ENCODE results near the gene AP5Z1.

Gene AP5Z1

DNA sequence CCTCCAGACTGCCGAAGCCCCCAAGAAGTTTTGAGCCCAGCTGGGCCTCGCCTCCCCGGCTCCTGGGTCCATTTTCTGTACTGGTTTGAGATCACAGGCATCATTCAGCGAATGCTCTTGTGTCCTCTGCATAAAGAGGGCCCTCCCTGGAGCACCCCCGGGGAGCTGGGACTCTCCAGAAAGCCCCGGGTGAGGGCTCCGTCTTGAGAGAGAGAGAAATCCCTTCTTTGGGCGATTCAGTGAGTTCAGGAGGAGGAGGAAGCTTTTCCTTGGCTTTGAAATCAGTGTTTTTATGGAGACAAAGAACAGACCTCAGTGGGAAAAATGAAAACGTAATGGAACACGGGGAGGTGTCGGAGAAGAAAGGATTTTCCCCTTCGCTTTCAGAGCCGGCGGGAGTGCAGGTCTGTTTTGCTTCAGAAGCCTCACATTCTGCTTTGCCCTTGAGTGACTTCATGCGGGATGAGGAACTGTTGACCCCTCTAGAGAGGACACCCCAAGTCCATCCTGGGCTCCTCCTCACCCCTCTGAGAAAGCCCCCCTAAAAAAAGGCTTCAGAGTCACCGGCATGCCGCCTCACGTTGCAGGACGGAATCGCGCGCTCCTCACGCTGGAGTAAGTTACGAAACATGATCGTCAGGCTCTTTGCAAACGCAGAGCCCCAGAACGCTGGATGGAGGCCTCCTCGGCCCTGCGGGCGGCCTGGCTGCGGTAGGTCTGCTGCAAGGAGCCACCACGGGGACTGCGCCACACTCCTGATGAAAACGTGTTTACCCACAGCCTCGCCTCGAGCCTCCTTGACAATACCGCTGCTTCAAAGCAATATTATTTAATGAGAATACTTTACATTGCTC, 8.5 kb upstream of the AP5Z1 start:
- DNase-seq = no peak

GRCh38 chr7:4768597-4769569, 6.5 kb upstream of the AP5Z1 start:
- DNase-seq = no peak

DNA sequence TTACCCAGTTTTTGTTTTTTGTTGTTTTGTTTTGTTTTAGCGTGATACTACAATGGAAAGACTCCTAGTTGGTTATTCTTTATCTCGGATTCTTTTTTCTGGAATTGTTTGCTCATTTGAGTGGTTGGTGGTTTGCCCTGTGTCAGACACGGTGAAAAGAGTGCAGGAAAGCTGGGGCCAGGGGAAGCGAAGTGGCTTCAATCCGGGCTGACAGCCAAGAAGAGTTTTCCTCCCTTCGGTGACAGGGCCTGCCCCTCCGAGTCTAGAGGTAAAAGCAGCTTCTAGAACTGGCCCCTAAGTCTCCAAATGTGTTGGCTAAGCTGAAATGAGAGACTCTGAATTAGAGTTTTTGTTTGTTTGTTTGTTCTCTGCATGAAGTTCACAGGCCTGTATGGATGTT, 5.7 kb upstream of the AP5Z1 start:
- DNase-seq = no peak

DNA sequence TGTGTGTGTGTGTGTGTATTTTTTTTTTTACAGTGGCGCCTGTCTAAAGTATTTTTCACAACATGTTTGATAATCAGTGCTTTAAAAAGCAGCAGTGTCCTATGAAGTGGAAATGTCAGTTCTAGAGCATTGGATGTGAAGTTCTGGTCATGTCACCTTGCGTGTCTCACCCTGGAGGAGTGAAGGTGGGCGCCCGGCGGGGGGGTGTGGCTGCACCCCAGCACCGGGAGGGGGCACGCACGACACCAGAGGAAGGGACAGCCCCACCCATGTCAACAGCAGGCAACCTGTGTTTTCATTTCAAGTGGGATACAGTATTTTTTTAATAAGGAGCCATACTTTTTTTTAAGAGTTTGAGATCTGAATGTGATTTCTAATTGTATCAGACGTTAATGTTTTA, 4.5 kb upstream of the AP5Z1 start:
- no peak for DNase-seq

GRCh38 chr7:4771737-4772136, 3.7 kb upstream of the AP5Z1 start:
- no peak for DNase-seq

DNA sequence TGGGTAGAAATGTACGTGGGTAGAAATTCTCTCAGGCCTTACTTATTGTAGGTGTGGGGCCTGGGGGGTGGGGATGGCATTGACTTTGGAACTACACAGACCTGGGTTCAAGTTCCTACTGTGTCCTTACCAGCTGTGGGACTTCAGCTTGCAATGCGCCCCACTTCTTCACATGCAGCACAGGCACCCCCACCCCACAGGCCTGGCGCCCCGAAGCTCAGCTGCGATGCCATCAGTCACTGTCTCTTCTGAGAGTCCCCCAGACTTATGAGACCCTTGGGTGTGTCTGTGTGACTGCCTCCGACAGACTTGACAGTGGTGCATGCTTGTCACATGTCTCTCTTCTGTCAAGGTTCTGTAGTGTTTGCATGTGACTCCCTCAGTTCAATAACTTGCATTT, 3.1 kb upstream of the AP5Z1 start:
- DNase-seq = no peak

DNA sequence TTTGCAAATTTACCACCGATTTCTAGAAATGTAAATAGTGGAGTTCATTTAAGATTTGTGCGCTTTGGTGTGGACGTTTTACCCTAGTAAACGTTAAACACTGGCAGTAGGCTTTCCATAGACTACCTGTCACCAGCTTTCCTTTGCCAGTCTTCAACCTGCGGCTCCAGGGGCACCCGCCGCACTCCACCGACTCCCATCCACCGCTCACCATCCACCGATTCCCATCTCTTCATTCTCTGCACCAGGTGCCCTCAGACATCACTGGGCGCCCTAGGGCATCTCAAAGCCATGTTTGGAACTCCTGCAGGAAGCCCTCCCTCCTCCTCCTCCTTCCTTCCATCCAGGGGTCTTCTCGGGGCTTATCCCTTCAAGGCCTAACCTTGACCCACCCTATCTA, 1.4 kb upstream of the AP5Z1 start:
- no peak for DNase-seq

DNA sequence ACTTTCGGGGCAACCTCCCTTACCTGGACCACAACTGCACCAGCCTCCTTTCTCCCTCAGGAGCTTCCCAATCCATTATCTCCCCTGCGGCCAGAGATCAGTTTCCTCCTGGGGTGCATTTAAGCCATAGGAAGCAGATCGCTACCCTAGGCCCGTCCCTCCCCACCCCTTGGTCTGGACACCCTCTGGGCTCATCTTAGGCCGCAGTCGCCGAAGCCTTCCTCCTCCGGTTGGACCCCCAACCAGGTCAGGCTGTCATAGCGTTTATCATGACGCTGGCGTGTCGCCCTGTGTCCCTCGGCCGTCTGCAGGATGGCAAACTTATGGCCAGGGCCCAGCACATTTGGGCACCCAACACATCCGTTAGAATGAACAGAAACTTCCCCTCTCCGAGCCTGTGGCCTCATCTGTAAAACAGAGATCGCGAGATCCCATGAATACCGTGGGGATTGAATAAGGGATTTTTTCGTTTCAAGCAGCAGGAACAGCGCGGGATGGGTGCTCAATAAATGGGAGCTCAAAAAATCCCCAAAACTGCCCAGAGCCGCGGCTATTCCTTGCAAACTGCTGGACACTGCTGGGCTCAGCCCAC, 669 bp upstream of the AP5Z1 start:
- DNase-seq = no peak

DNA sequence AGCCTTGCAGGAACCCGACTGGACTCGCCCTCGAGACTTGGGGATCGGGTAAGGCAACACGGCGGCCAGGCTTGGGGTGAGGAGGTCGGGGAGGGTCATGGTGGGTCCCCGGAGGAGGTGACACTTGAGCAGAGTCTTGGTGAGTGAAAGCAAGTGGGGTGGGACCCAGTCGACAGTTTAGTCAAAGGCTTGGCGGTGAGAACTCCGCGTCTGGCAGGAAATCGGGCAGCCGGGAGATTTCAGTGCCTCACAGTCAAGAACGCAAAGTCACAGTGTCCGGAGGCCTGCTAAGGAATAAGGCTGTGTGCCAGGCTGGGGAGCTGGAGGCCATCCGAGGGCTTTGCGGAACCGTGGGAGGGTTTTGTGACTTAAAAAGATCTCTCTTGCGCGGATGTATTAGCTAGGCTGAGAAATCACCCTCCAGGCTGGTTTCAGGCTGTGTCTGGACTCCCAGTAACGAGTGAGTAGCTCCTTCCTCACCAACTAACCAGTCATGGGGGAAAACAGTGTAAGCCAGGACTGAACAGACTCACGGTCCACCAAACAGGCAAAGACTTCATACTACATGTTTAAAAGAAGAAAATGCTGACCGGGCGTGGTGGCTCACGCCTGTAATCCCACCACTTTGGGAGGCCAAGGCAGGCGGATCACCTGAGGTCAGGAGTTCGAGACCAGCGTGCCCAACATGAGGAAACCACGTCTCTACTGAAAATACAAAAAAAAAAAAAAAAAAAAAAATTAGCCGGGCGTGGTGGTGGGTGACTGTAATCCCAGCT, 613 bp downstream of the AP5Z1 start:
- DNase-seq = no peak

DNA sequence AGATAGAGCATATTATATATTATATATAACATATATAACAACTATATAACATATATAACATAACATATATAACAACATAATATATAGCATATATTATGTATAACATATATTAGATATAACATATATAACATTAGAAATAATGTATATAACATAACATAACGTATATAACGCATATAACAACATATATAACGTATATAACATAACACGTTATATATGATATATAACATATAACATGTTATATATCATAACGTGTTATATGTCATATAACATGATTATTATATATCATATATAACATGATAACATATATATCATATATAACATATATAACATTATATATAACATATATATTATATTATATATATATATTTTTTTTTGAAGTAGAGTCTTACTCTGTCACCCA, 3.7 kb downstream of the AP5Z1 start:
- no peak for DNase-seq

GRCh38 chr7:4781366-4782069, 6.1 kb downstream of the AP5Z1 start:
- DNase-seq = no peak

DNA sequence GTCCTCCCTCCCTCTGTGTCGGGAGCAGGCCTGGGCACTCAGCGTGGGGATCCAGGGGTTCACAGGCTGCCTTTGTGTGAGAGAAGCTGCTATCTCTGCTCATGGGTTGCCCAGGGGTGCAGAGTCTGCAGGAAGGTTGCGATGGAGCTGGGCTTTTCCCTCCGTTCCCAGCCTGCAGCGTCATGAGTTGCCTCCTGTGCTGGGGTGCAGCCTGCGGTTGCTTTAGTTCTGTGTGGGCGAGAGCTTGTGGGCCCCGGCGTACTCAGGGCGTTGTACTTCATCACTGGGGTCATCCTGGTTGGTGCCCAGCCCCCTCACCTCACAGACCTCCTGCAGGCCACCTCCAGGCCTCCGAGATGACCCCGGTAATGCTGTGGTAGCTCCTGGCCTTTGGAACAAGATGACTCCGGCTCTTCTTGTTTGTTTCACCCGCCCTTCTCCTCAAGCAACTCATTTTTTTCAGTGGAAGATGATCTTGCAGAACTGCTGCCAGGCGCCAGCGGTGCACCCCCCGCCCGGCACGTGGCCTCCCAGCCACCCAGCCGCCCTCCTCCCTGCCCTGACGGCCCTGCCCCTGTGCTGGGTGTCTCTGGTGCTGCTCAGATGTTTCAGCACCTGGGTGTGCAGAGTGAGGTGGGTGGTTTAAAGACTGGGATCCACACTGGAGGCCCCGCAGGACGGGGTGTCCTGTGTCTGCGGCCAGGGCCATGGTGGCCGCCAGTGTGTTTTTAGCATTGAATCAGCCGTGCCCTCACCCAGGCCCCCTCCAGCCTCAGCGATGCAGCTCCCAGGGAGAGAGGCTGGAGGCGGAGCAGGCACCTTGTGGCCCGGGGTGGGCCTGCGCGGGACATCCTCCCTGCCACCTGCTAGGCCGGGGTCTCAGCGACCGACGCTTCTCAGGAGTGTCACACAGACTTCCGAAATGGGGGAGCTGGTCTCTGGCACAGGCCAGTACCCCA, 7.2 kb downstream of the AP5Z1 start:
- no peak for DNase-seq

DNA sequence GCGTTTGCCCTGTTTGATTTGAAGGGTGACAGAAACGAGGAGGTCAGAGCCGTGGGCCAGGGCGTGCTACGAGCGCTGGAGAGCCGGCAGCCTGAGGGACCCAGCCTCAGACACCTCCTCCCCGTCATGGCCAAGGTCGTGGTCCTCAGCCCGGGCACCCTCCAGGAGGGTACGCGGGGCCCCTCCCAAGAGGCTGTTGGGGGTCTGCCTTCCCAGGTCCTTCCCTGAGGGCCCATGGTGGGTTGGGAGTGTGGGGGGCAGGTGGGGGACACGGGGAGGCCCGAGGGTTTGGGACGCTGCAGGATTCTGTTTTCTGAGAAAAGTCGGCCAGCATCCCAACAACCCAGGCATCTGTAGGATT, 7.8 kb downstream of the AP5Z1 start:
- DNase-seq = no peak

DNA sequence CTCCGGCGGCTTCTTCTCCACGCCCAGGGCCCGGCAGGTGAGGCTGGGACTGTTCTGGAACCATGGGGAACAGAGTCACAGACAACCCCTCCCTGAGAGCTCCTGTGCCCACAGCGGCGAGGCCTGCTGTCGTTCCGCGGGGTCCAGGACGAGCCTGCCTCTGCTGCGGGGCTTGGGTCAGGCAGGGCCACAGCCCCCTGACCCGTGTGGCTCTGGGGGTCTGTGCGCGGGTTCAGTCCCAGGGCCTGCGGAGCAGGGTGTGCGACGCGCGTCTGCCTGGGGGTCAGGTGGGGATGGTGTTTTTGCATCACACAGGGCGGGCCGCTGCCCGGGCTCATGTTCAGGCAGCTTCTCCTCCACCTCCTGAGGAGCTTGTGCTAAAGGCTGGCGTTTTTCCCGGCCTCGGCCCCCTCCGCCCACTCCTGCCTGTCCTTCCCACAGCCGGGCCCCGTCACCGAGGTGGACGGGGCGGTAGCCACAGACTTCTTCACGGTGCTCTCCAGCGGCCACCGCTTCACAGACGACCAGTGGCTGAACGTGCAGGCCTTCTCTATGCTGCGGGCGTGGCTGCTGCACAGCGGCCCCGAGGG, 8.4 kb downstream of the AP5Z1 start:
- DNase-seq = no peak

DNA sequence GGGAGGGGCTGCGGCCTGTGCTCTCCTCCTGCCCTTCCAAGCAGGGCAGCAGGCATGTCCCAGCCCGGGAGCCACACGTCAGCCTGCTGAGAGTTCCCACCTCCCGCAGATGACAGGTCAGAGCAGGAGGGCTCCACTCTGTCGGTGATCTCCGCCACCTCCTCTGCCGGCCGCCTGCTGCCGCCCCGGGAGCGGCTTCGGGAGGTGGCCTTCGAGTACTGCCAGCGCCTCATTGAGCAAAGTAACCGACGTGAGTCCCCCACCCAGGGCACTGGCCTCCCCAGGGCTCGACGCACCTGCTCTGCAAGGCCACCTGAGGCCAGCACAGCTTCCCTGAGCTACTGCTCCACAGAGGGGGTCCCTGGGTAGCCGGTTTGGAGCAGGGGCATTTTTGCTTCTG, 9.4 kb downstream of the AP5Z1 start:
- DNase-seq = no peak

- DNase-seq = no peak
Measured at GRCh38 chr7:4785371-4785770, 9.9 kb downstream of the AP5Z1 start.

- DNase-seq = no peak
Measured at GRCh38 chr7:4786015-4786414, 10.6 kb downstream of the AP5Z1 start.

DNA sequence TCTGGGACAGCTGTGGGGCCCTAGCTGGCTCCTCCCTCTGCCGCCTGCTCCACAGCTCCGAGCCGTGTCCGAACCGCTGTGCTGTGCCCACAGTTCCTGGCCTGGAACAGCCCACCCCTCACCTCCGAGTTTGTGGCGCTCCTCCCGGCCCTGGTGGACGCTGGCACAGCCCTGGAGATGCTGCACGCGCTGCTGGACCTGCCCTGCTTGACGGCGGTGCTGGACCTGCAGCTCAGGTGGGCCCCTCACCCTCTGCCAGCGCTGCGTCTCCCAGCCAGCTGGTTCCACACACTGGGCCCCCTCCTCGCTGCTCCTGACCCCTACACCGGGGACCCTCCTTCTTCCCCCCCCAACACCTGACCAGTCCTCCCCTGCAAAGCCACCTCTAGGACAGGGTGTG, 12.1 kb downstream of the AP5Z1 start:
- no peak for DNase-seq

DNA sequence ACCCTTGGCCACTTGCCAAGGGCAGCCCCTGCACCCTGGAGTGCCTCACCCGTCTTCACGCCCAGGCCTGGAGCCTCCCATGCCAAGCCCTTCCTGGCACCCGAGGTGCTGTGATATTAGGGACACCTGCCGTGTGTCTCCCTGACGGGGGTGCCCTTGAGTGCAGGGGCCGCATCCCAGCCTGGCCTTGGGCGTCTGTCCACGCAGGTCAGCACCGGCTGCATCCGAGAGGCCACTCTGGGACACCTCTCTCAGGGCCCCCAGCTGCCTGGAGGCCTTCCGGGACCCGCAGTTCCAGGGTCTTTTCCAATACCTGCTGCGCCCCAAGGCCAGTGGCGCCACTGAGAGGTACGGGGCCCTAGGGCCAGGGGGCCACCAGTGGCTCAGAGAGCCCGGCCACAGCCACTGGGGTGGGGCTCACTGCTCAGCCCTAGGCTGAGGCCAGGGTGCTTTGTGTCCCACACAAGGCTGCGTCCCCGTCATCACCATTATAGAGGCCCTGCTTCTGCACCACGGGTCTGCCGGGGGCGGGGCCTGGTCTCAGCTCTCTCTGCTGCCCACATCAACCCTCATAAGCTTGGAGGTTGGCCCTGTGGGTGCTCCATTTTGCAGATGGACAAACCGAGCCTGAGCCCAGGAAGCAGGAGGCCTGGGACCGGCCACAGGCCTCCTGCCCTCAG, 12.7 kb downstream of the AP5Z1 start:
- no peak for DNase-seq

GRCh38 chr7:4788627-4789189, 13.3 kb downstream of the AP5Z1 start:
- no peak for DNase-seq

Measured in activated CD4-positive, CD25-positive, alpha-beta regulatory T cell treated with anti-CD3 and anti-CD28 coated beads, Interleukin-2, amount 50 U/mL, for 72 hours (primary cell).